ENCODE results near the gene SULT1B1.

DNA sequence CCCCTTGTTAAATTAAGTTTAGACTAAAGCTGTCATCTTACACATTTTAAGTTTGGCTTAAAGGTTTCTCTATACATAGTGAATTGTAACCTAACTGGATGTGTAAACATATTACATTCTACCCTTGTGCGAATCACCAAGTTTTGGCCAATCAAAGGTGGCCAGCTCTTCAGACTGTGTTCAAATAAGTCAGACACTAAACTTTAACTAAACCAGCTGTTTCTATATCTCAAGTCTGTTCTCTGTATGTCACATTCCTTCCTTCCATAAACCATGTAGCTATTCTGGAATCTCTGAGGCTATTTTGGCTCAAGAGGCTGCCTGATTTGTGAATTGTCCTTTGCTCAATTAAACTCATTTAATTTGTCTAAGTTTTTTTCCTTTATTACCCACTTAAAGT lies 6.7 kb downstream of the SULT1B1 start:
- TF ChIP-seq CTCF (IDR thresholded peaks at IDR 0.05; ENCODE audit: low read depth, low read length) (no peak), POLR2A (IDR thresholded peaks at IDR 0.05; ENCODE audit: extremely low read depth, insufficient read length) (no peak), MAX (IDR thresholded peaks at IDR 0.05; ENCODE audit: low read depth, low read length) (no peak), MYC (IDR thresholded peaks at IDR 0.05; ENCODE audit: low read depth, low read length) (no peak)

All from NB4 (cell line).